ENCODE results near the gene BMPR2. TPM values are rescaled to one million over a fixed set of nuclear protein-coding genes. Genes with fewer than 3 reads are reported as not detected.

Gene BMPR2
- total RNA-seq, 1 experiment from 2014 or later = 10.0 TPM

DNA sequence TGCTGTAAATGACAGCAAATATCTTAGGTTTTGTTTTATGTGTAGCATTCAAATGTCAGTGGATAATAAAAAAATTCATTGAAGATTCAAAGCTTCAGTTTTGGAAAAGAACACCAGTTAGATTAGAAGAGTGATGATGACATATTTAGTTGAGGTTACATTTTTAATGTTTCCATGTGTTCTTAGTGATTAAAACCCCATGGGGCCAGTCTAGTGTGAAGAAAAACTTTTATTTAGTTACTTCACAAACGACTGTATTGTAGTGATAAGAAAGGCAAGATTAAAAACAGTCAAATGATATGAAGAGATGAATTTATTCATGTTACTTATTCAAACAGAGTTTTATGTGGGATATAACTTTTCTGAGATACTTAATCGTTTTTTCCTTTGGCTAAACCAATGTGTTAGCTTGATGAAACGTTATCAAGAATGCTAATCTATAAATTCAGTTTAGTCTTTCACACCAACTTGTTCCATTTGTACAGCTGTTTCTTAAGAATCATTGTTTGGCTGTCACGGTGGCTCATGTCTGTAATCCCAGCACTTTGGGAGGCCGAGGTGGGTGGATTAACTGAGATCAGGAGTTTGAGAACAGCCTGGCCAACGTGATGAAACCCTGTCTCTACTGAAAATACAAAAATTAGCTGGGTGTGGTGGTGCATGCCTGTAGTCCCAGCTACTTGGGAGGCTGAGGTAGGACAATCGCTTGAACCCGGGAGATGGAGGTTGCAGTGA, 11.6 kb downstream of the BMPR2 start:
- Histone ChIP-seq H3F3A (ENCODE audit: low read length, unreplicated experiment) (no peaks in the 10 kb centered on the region), H2AFZ (ENCODE audit: low read length) (no peak overlapping the region), H4K20me1 (ENCODE audit: low read length) (no peaks in the 10 kb centered on the region), H3K36me3 (ENCODE audit: low read depth, low read length) (no peaks in the 10 kb centered on the region), H3K4me2 (ENCODE audit: low read length) (no peak overlapping the region), H3K9me2 (replicated peaks; ENCODE audit: low read length) (no peaks in the 10 kb centered on the region), H3K27ac (ENCODE audit: low read length) (no peak overlapping the region), H3K4me3 (ENCODE audit: low read length) (no peak overlapping the region), H3K9ac (ENCODE audit: low read length) (no peak overlapping the region), H3K9me3 (ENCODE audit: low read length) (no peaks in the 10 kb centered on the region), H3K27me3 (ENCODE audit: low read length) (no peaks in the 10 kb centered on the region), H3K4me1 (ENCODE audit: insufficient read depth, low read length) (no peaks in the 10 kb centered on the region), H3K79me2 (ENCODE audit: low read length) (peaks cover 41% of the 10 kb centered on the region)
- POLR2A ChIA-PET (ENCODE audit: unreplicated experiment) = interaction anchor here (0.6 kb wide), 1 partner anchor 36 kb away, joined by 6 read pairs; no protein-coding TSS in a partner anchor
- BruUV-seq (replicated peaks) = no TSS peak
- no peak for DNase-seq
- intact Hi-C loops (cut with micrococcal nuclease) = no loop called here
- no peak for ATAC-seq
- CTCF ChIA-PET = no interaction called here
- TF ChIP-seq EZH2phosphoT487 (IDR thresholded peaks at IDR 0.05; ENCODE audit: borderline replicate concordance, low read length) (no peak), EZH2 (IDR thresholded peaks at IDR 0.05; ENCODE audit: low read length, unreplicated experiment) (no peak)
- TF ChIP-seq, protein P1, sequence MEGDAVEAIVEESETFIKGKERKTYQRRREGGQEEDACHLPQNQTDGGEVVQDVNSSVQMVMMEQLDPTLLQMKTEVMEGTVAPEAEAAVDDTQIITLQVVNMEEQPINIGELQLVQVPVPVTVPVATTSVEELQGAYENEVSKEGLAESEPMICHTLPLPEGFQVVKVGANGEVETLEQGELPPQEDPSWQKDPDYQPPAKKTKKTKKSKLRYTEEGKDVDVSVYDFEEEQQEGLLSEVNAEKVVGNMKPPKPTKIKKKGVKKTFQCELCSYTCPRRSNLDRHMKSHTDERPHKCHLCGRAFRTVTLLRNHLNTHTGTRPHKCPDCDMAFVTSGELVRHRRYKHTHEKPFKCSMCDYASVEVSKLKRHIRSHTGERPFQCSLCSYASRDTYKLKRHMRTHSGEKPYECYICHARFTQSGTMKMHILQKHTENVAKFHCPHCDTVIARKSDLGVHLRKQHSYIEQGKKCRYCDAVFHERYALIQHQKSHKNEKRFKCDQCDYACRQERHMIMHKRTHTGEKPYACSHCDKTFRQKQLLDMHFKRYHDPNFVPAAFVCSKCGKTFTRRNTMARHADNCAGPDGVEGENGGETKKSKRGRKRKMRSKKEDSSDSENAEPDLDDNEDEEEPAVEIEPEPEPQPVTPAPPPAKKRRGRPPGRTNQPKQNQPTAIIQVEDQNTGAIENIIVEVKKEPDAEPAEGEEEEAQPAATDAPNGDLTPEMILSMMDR (conservative IDR thresholded peaks at IDR 0.05; ENCODE audit: low read depth, low read length) = no peak

DNA sequence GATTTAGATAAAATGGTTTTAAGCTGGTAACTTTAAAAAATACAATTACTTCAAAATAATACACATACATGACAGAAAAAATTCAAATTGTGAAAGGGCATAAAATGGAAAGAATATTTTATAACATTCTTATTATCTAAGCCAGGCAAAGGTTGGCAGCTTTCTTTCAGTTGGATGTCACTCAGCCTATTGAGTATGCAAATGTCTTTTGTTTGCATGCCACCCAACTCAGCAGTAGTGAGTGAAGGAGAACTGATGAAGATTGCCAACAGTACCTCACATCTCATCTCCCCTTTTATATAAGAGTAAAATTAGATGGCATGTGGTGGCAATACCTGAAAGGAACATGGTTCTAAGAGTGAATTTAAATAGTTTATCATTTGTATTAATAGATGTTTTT, 24.8 kb downstream of the BMPR2 start:
- H3K4me3 ChIP-seq (ENCODE audit: low read length) = no peak overlapping the region
- ChIA-PET POLR2A (ENCODE audit: unreplicated experiment) (no interaction called here), CTCF (no interaction called here)
- no peak overlapping the region for H3K9ac ChIP-seq (ENCODE audit: low read length)
- H3K4me1 ChIP-seq (ENCODE audit: insufficient read depth, low read length) = no peaks in the 10 kb centered on the region
- H3K36me3 ChIP-seq (ENCODE audit: low read depth, low read length) = no peaks in the 10 kb centered on the region
- no peaks in the 10 kb centered on the region for H3K27me3 ChIP-seq (ENCODE audit: low read length)
- H3F3A ChIP-seq (ENCODE audit: low read length, unreplicated experiment) = no peaks in the 10 kb centered on the region
- no peaks in the 10 kb centered on the region for H3K79me2 ChIP-seq (ENCODE audit: low read length)
- H3K9me3 ChIP-seq (ENCODE audit: low read length) = no peaks in the 10 kb centered on the region
- H2AFZ ChIP-seq (ENCODE audit: low read length) = no peak overlapping the region
- no TSS peak for BruUV-seq (replicated peaks)
- H3K27ac ChIP-seq (ENCODE audit: low read length) = no peak overlapping the region
- DNase-seq (no peak), ATAC-seq (no peak)
- H3K9me2 ChIP-seq (replicated peaks; ENCODE audit: low read length) = no peaks in the 10 kb centered on the region
- no peak overlapping the region for H3K4me2 ChIP-seq (ENCODE audit: low read length)
- no peak for TF ChIP-seq EZH2 (IDR thresholded peaks at IDR 0.05; ENCODE audit: low read length, unreplicated experiment)
- TF ChIP-seq EZH2phosphoT487 (IDR thresholded peaks at IDR 0.05; ENCODE audit: borderline replicate concordance, low read length) = no peak
- TF ChIP-seq, protein P1 (conservative IDR thresholded peaks at IDR 0.05; ENCODE audit: low read depth, low read length) = no peak
- no peaks in the 10 kb centered on the region for H4K20me1 ChIP-seq (ENCODE audit: low read length)
- intact Hi-C loops (cut with micrococcal nuclease) = no loop called here

DNA sequence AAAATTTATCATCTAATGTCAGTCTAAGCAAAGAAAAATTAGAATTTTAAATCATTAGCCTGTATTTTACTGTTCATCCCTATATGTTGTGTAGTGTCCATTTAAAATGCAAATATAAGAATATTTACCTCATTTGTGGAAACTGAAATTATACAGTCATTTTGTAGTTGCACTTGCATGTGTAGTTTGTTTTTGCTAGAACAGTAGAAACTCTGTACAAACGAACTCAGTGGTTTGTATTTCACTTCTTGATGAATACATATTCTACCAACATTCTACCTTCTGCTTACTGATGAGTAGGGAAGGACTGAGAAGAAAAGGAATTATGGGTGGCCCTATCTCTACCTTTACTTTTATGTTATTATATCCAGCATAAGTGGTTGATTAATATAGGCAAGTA, 29.7 kb downstream of the BMPR2 start:
- no TSS peak for BruUV-seq (replicated peaks)
- intact Hi-C loops (cut with micrococcal nuclease) = no loop called here
- TF ChIP-seq, protein P1 (conservative IDR thresholded peaks at IDR 0.05; ENCODE audit: low read depth, low read length) = no peak

More for the DNA sequence above, 29.7 kb downstream of the BMPR2 start:
- Histone ChIP-seq H2AFZ (ENCODE audit: low read length) (no peak overlapping the region), H3K27ac (ENCODE audit: low read length) (no peak overlapping the region), H3K4me3 (ENCODE audit: low read length) (no peak overlapping the region), H3F3A (ENCODE audit: low read length, unreplicated experiment) (no peaks in the 10 kb centered on the region), H3K9ac (ENCODE audit: low read length) (no peak overlapping the region), H3K4me1 (ENCODE audit: insufficient read depth, low read length) (no peaks in the 10 kb centered on the region), H3K27me3 (ENCODE audit: low read length) (no peaks in the 10 kb centered on the region), H3K9me2 (replicated peaks; ENCODE audit: low read length) (no peaks in the 10 kb centered on the region), H3K36me3 (ENCODE audit: low read depth, low read length) (no peaks in the 10 kb centered on the region), H4K20me1 (ENCODE audit: low read length) (no peaks in the 10 kb centered on the region), H3K9me3 (ENCODE audit: low read length) (no peaks in the 10 kb centered on the region), H3K79me2 (ENCODE audit: low read length) (no peaks in the 10 kb centered on the region), H3K4me2 (ENCODE audit: low read length) (no peak overlapping the region)
- ChIA-PET CTCF (no interaction called here), POLR2A (ENCODE audit: unreplicated experiment) (no interaction called here)
- DNase-seq (no peak), ATAC-seq (no peak)

All from PC-3 (cell line).